A549 (cell line): Measurements from ENCODE around the gene PRC1. TPM values are rescaled to one million over a fixed set of nuclear protein-coding genes. Genes with fewer than 3 reads are reported as not detected.

ENCODE experiments used
- ATAC-seq, 2 experiments: fragments of 200-7000 bp in 1 of 2; fragments of >200 bp in 1 of 2; cut with Nextera tagmentation in 1 of 2; cut with Tn5 transposase in 1 of 2; 3 replicates each; pipeline versions ENCODE4 v1.8.0 to v1.9.1; 2018 to 2020; ENCODE audit warnings: mild to moderate bottlenecking in 1 of 2, moderate library complexity in 1 of 2
- CTCF ChIA-PET: fragments of 300-600 bp; sonication (Branson Sonifier 250); formaldehyde crosslinking; extraction: SDS; loops from one replicate; lab custom pipeline; 2021; ENCODE audit warnings: antibody characterized with exemption, inconsistent platforms; lab: Yijun Ruan, JAX
- POLR2A ChIA-PET: fragments of 350-600 bp; formaldehyde crosslinking; extraction: SDS; loops from one replicate; lab custom pipeline; 2021; ENCODE audit warnings: antibody characterized with exemption, inconsistent platforms; lab: Yijun Ruan, JAX
- DNase-seq, 2 experiments: peaks; one replicate each; pipeline versions ENCODE4 v3.0.0 to v3.0.0-alpha.2; 2011 to 2016; ENCODE audit warnings: low read depth in 1 of 2, low spot score in 1 of 2
- FAIRE-seq: peaks from 2 replicates; lab custom pipeline; 2011; peaks lifted over from hg19 to GRCh38; lab: Jason Lieb, UNC
- H3K27ac ChIP-seq, 2 experiments: fragments of >200 bp; sonication (Bioruptor Twin); formaldehyde crosslinking; 3 replicates each; pipeline ENCODE4 v1.5.1; 2016 to 2017
- H3K4me1 ChIP-seq: fragments of >200 bp; sonication (Bioruptor Twin); formaldehyde crosslinking; 3 replicates; pipeline ENCODE4 v1.6.1; 2016
- H3K4me2 ChIP-seq: fragments of >200 bp; sonication (Bioruptor Twin); formaldehyde crosslinking; 3 replicates; pipeline ENCODE4 v1.6.1; 2016
- H3K4me3 ChIP-seq: fragments of >200 bp; sonication (Bioruptor Twin); formaldehyde crosslinking; 3 replicates; pipeline ENCODE4 v1.5.1; 2016
- H3K9me3 ChIP-seq: fragments of >200 bp; sonication (Bioruptor Twin); formaldehyde crosslinking; 3 replicates; pipeline ENCODE4 v1.6.1; 2016
- CTCF ChIP-seq: fragments of >200 bp; sonication (Bioruptor Twin); formaldehyde crosslinking; IDR thresholded peaks from 3 replicates; pipeline ENCODE4 v1.5.1; 2016
- EHF ChIP-seq: fragments of 250-450 bp; sonication (Bioruptor Pico); IDR thresholded peaks from 2 replicates; pipeline ENCODE4 v1.5.0; 2020; ENCODE audit warnings: mild to moderate bottlenecking
- ELK1 ChIP-seq: fragments of 150-350 bp; IDR thresholded peaks from 2 replicates; pipeline ENCODE4 v1.6.1; 2014; ENCODE audit warnings: low read depth, mild to moderate bottlenecking, low read length
- EP300 ChIP-seq, 2 experiments: fragments of >200 bp; sonication (Bioruptor Twin); formaldehyde crosslinking; IDR thresholded peaks; 2 replicates in 1 of 2; 3 replicates in 1 of 2; pipeline ENCODE4 v1.6.1; 2016 to 2017
- FOSB ChIP-seq: fragments of 250-450 bp; sonication (Bioruptor Pico); IDR thresholded peaks from 2 replicates; pipeline ENCODE4 v1.5.0; 2020; ENCODE audit warnings: mild to moderate bottlenecking, moderate library complexity
- FOSL2 ChIP-seq, 2 experiments: fragments of 450-650 bp in 1 of 2; fragments of >200 bp in 1 of 2; sonication (Bioruptor Twin) in 1 of 2; formaldehyde crosslinking; IDR thresholded peaks; 2 replicates each; pipeline versions ENCODE4 v1.5.0 to v1.6.1; 2016 to 2020; ENCODE audit warnings: mild to moderate bottlenecking in 1 of 2, moderate library complexity in 1 of 2
- FOXS1 ChIP-seq: fragments of 250-450 bp; sonication (Bioruptor Pico); IDR thresholded peaks from 2 replicates; pipeline ENCODE4 v1.5.0; 2020; ENCODE audit warnings: mild to moderate bottlenecking, moderate library complexity
- HEYL ChIP-seq: fragments of 250-450 bp; sonication (Bioruptor Pico); IDR thresholded peaks from 2 replicates; pipeline ENCODE4 v1.8.0; 2021; ENCODE audit warnings: mild to moderate bottlenecking, moderate library complexity
- HOXB5 ChIP-seq: fragments of 250-450 bp; sonication (Bioruptor Pico); IDR thresholded peaks from 2 replicates; pipeline ENCODE4 v1.5.0; 2020; ENCODE audit warnings: mild to moderate bottlenecking, moderate library complexity
- JUN ChIP-seq, 2 experiments: fragments of >200 bp; sonication (Bioruptor Twin); formaldehyde crosslinking; IDR thresholded peaks; 2 replicates in 1 of 2; 3 replicates in 1 of 2; pipeline ENCODE4 v1.6.1; 2016 to 2017
- KDM1A ChIP-seq: fragments of 200-600 bp; sonication (generic); IDR thresholded peaks from 2 replicates; pipeline ENCODE4 v1.6.1; 2016; ENCODE audit warnings: low read depth, mild to moderate bottlenecking
- MAFK ChIP-seq: fragments of 450-650 bp; IDR thresholded peaks from 2 replicates; pipeline ENCODE4 v1.6.1; 2014; ENCODE audit not compliant: partially characterized antibody
- MAZ ChIP-seq: fragments of 150-350 bp; IDR thresholded peaks from 2 replicates; pipeline ENCODE4 v1.6.1; 2014; ENCODE audit warnings: antibody characterized with exemption, low read depth, low read length, borderline replicate concordance
- NFE2L2 ChIP-seq: fragments of 150-350 bp; conservative IDR thresholded peaks from 2 replicates; pipeline ENCODE4 v1.6.1; 2014; ENCODE audit warnings: low read length
- NR3C1 ChIP-seq: fragments of >200 bp; sonication (Bioruptor Twin); formaldehyde crosslinking; IDR thresholded peaks from 3 replicates; pipeline ENCODE4 v1.6.1; 2017
- PHF8 ChIP-seq: fragments of 200-600 bp; sonication (generic); IDR thresholded peaks from 2 replicates; pipeline ENCODE4 v1.6.1; 2016; ENCODE audit warnings: low read depth, mild to moderate bottlenecking, antibody characterized with exemption, moderate library complexity, borderline replicate concordance
- RAD21 ChIP-seq, 2 experiments: fragments of >200 bp in 1 of 2; sonication (Bioruptor Twin) in 1 of 2; formaldehyde crosslinking in 1 of 2; IDR thresholded peaks in 1 of 2; conservative IDR thresholded peaks in 1 of 2; 2 replicates in 1 of 2; 3 replicates in 1 of 2; pipeline ENCODE4 v1.6.1; 2012 to 2018; ENCODE audit warnings: inconsistent platforms in 1 of 2
- RCOR1 ChIP-seq: fragments of 150-350 bp; IDR thresholded peaks from 2 replicates; pipeline ENCODE4 v1.6.1; 2014; ENCODE audit warnings: antibody characterized with exemption, low read length, low read depth
- RFX5 ChIP-seq: fragments of 450-650 bp; IDR thresholded peaks from 2 replicates; pipeline ENCODE4 v1.7.1; 2014; ENCODE audit warnings: antibody characterized with exemption, mild to moderate bottlenecking, moderate library complexity
- SMC3 ChIP-seq: fragments of >200 bp; sonication (Bioruptor Twin); formaldehyde crosslinking; IDR thresholded peaks from 3 replicates; pipeline ENCODE4 v1.6.1; 2018; ENCODE audit warnings: inconsistent platforms
- SREBF2 ChIP-seq: fragments of 450-650 bp; IDR thresholded peaks from 2 replicates; pipeline ENCODE4 v1.6.1; 2014; ENCODE audit warnings: mild to moderate bottlenecking, moderate library complexity
- ZC3H11A ChIP-seq: fragments of 450-650 bp; IDR thresholded peaks from 2 replicates; pipeline ENCODE4 v1.6.1; 2014; ENCODE audit warnings: antibody characterized with exemption, mild to moderate bottlenecking
- ZFP36 ChIP-seq: fragments of 450-650 bp; IDR thresholded peaks from 2 replicates; pipeline ENCODE4 v1.6.1; 2014; ENCODE audit warnings: borderline replicate concordance; ENCODE audit not compliant: partially characterized antibody
- ZSCAN20 ChIP-seq: fragments of 250-450 bp; sonication (Bioruptor Pico); IDR thresholded peaks from 2 replicates; pipeline ENCODE4 v1.8.0; 2022; ENCODE audit warnings: mild to moderate bottlenecking, moderate library complexity
- WGBS: methylation state at CpG from one replicate; pipeline ENCODE4 v1.1.6; 2017; ENCODE audit errors: missing lambda C conversion rate; 5-methylcytosine and 5-hydroxymethylcytosine counted together
- polyA plus RNA-seq, 4 experiments: library from polyadenylated mRNA; depleted of rRNA in 3 of 4; stranded (reverse); fragments of >200 nt; fragmentation: RNase III in 1 of 4; extraction: RNeasy Plus Mini Kit Qiagen cat#74134 plus additional on column Dnase treatment in 1 of 4; gene quantifications; 2 replicates in 3 of 4; 3 replicates in 1 of 4; pipeline ENCODE4 v1.2.3, GENCODE V29; 2011 to 2017
- TF ChIP-seq, protein P1 (sequence below): fragments of >200 bp; sonication (Bioruptor Twin); formaldehyde crosslinking; IDR thresholded peaks from 3 replicates; pipeline ENCODE4 v1.6.1; 2016
- TF ChIP-seq, protein P2 (sequence below): IDR thresholded peaks from 2 replicates; pipeline ENCODE4 v1.6.1; 2012

PRC1 gene
- polyA plus RNA-seq, 2 of the 4 experiments (the other 2 are of a cell fraction) = 303 to 426 TPM

DNA sequence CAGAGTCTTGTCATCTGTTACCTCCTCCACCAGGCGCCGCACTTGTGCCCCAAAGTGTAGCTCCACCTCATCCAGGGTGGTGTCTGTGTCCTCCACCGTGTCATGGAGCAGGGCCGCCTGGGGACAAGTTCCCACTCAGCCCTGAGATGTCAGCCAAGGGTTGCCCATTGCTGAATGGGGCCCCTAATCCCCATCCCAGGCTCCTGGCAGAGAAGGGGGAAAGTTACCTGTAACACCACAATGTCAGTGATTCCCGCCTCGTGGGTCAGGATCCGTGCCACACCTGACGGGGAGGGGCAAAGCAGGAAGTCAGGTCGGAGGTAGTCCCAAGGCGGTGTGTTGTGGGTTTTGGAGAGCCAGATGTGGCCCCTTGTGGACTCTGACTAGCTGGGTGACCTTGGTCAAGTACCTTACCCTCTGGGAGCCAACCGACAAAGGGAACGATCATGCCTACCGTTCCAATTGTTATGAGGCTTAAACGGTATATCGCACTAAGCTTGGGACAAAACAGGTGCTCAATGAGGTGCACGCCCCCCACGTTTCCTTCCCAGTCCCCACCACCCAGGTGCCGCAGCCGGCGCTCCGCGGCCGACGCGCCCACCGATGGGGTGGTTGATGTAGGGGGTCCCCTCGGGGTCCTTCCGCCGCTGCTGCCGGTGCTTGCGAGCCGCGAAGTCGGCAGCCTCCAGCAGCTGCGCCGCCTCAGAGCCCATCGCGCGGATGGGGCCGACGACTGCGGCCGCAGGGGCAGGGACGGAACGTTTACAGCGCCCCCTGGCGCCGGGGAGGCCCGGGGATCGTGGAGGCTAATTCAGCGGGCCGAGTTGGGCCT lies 62.3 kb downstream of the PRC1 start, which contains the start of gene HDDC3 (continued):
- TF ChIP-seq FOXS1 (CRISPR knock-in tag) (no peak; the same call in 1 of the 2 replicates), RCOR1 (no peak)

DNA sequence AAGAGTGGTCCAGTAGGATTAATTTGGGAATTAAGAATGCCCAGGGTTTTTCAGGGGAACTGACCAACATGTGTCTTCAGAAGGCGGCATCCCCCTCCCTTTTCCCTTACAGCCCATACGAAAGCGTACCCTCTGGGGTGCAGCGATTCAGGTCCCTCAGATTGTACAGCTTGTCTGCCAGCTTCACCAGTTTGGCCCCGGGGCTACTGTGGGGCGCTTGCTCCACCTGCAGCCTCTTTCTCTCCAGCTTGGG lies 62.8 kb downstream of the PRC1 start:
- WGBS = 20% methylated on average over 6 of the region's 6 CpGs

DNA sequence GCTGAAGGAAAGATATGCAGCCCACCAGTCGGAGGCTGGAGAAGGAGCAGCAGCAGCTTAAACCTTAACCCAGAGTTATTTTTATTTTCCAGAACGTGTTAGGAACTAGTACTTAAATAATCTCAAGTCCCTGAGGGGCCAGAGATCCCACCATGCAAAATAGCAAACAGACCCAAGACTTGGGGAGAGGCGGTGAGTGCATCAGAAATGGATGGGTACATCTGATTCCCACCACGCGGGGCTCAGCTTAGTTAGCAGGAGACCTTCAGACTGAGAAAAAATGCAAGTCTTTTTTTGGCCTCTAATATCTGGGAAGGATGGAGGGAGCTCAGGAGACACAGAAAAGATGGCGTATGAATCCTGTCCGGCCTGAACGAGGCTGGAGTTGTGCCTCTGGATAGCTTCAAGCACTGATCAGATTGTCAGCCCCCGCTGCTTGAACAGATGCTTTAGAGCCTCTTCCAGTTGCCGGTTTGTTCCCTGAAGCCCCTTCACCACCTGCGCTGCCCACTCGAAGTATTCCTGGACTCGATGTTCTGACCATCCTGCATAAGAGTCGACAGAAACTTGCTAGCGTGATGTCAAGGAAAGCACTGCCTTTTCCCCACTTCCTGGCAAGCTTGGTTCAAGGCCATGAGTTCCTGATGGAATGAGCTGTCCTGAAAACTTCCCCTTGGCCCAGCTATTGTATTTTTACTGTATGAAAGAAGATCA lies 63.3 kb downstream of the PRC1 start:
- Histone ChIP-seq H3K4me1 (peaks cover 28% of the 10 kb centered on the region), H3K4me2 (peak overlapping the region; percentile 72), H3K4me3 (peak overlapping the region; percentile 69), H3K9me3 (no peaks in the 10 kb centered on the region), H3K27ac (peak overlapping the region; percentile 89 to 93)
- no peak for FAIRE-seq
- no peak for DNase-seq
- no peak for ATAC-seq
- ChIA-PET CTCF (interaction anchor here (0.5 to 16.4 kb wide), 41 partner anchors 8 to 780 kb away, joined by 3 to 536 read pairs (median 5); partner anchors contain the start of genes FES, MAN2A2, PRC1 and RCCD1), POLR2A (interaction anchor here (0.5 to 2.8 kb wide), 9 partner anchors 23 to 681 kb away, joined by 3 to 20 read pairs (median 3); partner anchors contain the start of genes MAN2A2 and RCCD1)
- WGBS = 85% methylated on average over 15 of the region's 15 CpGs
- TF ChIP-seq KDM1A = no peak
- TF ChIP-seq HOXB5 (CRISPR knock-in tag) = no peak
- no peak for TF ChIP-seq PHF8
- no peak for TF ChIP-seq MAFK
- no peak for TF ChIP-seq MAZ
- no peak for TF ChIP-seq SREBF2
- TF ChIP-seq FOSB = no peak
- no peak for TF ChIP-seq JUN (IDR thresholded peaks at IDR 0.05)
- TF ChIP-seq NR3C1 = no peak
- TF ChIP-seq RFX5 = no peak
- TF ChIP-seq, protein P1, sequence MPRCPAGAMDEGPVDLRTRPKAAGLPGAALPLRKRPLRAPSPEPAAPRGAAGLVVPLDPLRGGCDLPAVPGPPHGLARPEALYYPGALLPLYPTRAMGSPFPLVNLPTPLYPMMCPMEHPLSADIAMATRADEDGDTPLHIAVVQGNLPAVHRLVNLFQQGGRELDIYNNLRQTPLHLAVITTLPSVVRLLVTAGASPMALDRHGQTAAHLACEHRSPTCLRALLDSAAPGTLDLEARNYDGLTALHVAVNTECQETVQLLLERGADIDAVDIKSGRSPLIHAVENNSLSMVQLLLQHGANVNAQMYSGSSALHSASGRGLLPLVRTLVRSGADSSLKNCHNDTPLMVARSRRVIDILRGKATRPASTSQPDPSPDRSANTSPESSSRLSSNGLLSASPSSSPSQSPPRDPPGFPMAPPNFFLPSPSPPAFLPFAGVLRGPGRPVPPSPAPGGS = no peak
- TF ChIP-seq ZFP36 = no peak
- no peak for TF ChIP-seq SMC3
- TF ChIP-seq FOSL2 (IDR thresholded peaks at IDR 0.05) = no peak
- no peak for TF ChIP-seq FOSL2 (CRISPR knock-in tag; IDR thresholded peaks at IDR 0.05)
- TF ChIP-seq EP300 (IDR thresholded peaks at IDR 0.05) = no peak
- TF ChIP-seq, protein P2, sequence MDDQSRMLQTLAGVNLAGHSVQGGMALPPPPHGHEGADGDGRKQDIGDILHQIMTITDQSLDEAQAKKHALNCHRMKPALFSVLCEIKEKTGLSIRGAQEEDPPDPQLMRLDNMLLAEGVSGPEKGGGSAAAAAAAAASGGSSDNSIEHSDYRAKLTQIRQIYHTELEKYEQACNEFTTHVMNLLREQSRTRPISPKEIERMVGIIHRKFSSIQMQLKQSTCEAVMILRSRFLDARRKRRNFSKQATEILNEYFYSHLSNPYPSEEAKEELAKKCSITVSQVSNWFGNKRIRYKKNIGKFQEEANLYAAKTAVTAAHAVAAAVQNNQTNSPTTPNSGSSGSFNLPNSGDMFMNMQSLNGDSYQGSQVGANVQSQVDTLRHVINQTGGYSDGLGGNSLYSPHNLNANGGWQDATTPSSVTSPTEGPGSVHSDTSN = no peak
- no peak for TF ChIP-seq NFE2L2

More for the DNA sequence above, 62.8 kb downstream of the PRC1 start:
- peaks cover 33% of the 10 kb centered on the region for H3K4me1 ChIP-seq
- no peak for FAIRE-seq
- peak overlapping the region; percentile 72 for H3K4me2 ChIP-seq
- no peak for DNase-seq
- no peaks in the 10 kb centered on the region for H3K9me3 ChIP-seq
- peak overlapping the region; percentile 84 to 93 for H3K27ac ChIP-seq
- ChIA-PET POLR2A (interaction anchor here (0.5 to 2.8 kb wide), 7 partner anchors 23 to 312 kb away, joined by 3 to 20 read pairs (median 4); partner anchors contain the start of genes MAN2A2 and RCCD1), CTCF (interaction anchor here (0.5 to 16.4 kb wide), 50 partner anchors 8 to 781 kb away, joined by 3 to 536 read pairs (median 4); partner anchors contain the start of genes FES, MAN2A2, PRC1 and RCCD1)
- TF ChIP-seq HEYL = no peak
- no peak for TF ChIP-seq RCOR1
- no peak for TF ChIP-seq KDM1A
- TF ChIP-seq FOXS1 (CRISPR knock-in tag) = no peak
- no peak; a peak in 3 of 5 replicates for TF ChIP-seq RAD21 (conservative IDR thresholded peaks at IDR 0.05 in 1 of 2, IDR thresholded peaks at IDR 0.05 in 1 of 2)
- TF ChIP-seq CTCF = no peak; the same call in 2 of the 3 replicates
- no peak for TF ChIP-seq RFX5
- no peak for TF ChIP-seq ZSCAN20 (CRISPR knock-in tag)
- no peak for TF ChIP-seq ZC3H11A
- no peak for TF ChIP-seq EHF (CRISPR knock-in tag)
- TF ChIP-seq ELK1 = no peak
- no peak for ATAC-seq
- H3K4me3 ChIP-seq = peak overlapping the region; percentile 69
